GM12872 (cell line): Measurements from ENCODE around the gene DLEC1.

ENCODE experiments used
- TF ChIP-seq, protein P1 (sequence below): IDR thresholded peaks from 3 replicates; pipeline ENCODE4 v1.5.1; 2011; ENCODE audit warnings: low read depth, mild to moderate bottlenecking, low read length, moderate library complexity; ENCODE audit not compliant: insufficient read depth

DLEC1 gene

DNA sequence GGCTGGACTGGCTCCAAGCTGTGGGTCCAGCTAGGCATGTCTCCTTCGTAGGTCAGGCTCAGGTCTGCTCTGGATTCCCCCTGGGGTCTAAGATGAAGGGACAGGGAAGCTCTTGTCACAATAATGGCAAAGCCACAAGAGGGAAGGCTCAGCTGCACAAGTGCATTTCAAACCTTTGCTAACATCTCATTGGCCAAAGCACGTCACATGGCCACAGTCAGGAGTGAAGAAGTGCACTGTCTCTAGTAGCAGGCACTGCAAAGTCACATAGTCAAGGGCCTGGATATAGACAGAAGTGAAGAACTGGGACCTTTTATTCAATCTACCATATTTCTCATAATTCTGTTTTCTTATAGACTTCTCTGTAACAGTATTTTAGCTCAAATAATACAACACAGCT lies 20.1 kb downstream of the DLEC1 start:
- TF ChIP-seq, protein P1, sequence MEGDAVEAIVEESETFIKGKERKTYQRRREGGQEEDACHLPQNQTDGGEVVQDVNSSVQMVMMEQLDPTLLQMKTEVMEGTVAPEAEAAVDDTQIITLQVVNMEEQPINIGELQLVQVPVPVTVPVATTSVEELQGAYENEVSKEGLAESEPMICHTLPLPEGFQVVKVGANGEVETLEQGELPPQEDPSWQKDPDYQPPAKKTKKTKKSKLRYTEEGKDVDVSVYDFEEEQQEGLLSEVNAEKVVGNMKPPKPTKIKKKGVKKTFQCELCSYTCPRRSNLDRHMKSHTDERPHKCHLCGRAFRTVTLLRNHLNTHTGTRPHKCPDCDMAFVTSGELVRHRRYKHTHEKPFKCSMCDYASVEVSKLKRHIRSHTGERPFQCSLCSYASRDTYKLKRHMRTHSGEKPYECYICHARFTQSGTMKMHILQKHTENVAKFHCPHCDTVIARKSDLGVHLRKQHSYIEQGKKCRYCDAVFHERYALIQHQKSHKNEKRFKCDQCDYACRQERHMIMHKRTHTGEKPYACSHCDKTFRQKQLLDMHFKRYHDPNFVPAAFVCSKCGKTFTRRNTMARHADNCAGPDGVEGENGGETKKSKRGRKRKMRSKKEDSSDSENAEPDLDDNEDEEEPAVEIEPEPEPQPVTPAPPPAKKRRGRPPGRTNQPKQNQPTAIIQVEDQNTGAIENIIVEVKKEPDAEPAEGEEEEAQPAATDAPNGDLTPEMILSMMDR = no peak

DNA sequence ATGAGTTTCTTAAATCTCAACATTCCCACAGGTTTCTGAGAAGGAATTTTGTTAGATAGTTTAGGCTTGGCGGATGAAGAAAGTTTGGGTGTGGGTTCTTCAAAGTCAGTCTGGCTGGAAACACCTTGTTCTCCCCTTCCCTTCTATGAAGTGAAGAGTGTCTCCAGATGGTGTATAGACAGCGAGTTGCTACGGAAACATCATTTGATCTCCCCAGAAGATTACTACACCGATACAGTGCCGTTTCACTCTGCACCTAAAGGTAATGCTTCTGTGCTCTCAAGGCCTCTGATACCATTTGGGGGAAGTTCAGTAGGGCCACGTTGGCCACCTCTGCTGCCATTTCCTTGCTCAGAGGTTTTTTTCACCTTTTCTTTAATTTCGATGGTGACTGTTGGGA lies 20.6 kb downstream of the DLEC1 start:
- TF ChIP-seq, protein P1 = no peak

DNA sequence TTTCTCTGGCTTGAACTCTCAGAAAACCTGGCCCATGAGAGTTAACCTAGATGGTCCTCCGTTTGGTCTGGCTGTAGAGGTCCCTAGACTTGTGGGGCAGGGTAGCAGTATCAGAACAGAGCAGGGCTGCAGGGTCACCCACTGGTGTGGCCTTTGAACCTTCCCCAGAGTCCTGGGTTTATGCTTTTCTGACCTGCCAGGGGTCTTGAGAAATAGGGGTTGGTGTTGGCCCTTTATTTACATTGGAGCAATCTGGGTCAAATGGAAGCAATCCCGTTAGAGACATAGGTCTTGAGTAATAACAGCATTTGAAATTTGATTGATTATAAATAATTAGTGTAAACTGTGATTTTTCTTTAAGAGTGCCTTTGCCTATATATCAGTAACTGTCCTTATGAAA lies 23.8 kb downstream of the DLEC1 start:
- TF ChIP-seq, protein P1 = no peak

DNA sequence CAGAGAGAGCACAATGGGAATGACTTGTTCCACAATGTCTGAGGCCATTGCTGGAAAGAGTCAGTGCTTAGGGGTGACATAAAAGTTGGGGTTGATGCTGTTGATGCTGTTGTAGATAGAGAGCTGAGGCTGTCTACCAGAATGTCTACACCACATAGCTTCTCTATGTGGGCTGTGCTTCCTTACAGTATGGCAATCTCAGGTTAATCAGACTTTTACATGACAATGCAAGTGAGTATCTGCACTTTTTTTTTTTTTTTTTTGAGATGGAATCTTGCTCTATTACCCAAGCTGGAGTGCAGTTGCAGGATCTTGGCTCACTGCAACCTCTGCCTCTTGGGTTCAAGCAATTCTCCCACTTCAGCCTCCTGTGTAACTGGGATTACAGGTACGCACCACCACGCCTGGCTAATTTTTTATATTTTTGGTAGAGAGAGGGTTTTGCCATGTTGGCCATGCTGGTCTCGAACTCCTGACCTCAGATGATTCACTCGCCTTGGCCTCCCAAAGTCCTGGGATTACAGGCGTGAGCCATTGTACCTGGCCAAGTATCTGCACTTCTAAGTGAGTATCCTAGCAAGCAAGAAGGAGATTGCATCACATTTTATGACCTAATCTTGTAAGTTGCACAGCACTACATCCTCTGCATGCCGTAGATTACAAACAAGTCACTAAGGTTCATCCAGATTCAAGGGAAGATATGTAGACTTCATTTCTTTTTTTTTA lies 28.7 kb downstream of the DLEC1 start:
- TF ChIP-seq, protein P1 = no peak

DNA sequence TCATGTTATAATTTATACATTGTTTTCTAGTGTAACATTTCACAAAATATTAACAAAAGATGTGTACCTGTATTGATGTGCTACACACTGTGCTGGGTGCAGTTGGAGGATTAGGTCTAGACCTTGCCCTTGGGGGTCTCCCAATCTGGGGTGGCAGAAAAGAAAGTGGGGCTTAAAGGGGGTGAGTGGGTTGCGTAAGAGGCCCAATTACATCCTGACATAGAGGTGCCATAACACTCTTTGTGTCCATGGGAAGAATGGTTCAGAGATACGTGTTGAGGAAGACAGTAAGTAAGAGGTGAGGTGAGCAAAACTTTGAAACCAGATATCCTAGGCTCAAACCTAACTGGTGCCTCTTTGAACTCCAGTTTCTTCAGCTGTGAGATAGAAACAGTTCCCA lies 31.0 kb downstream of the DLEC1 start:
- TF ChIP-seq, protein P1 = no peak

DNA sequence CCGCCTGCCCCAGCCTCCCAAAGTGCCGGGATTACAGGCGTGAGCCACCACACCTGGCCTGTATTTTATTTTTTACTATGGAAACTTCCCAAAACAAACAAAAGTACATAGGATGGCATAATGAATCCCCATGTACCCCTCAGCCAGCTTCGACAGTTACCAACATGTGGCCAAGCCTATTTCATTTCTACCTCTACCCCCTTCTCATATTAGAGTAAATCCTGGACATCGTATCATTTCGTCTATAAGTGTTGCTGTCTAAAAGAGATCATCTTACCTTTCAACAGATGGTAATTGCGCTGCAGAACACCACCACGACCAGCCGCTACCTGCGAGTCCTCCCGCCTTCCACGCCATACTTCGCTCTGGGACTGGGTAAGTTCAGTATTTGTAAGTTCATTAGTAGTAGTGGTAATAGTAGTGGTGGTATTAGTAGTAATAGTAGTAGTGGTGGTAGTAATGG lies 44.9 kb downstream of the DLEC1 start:
- TF ChIP-seq, protein P1 = no peak

DNA sequence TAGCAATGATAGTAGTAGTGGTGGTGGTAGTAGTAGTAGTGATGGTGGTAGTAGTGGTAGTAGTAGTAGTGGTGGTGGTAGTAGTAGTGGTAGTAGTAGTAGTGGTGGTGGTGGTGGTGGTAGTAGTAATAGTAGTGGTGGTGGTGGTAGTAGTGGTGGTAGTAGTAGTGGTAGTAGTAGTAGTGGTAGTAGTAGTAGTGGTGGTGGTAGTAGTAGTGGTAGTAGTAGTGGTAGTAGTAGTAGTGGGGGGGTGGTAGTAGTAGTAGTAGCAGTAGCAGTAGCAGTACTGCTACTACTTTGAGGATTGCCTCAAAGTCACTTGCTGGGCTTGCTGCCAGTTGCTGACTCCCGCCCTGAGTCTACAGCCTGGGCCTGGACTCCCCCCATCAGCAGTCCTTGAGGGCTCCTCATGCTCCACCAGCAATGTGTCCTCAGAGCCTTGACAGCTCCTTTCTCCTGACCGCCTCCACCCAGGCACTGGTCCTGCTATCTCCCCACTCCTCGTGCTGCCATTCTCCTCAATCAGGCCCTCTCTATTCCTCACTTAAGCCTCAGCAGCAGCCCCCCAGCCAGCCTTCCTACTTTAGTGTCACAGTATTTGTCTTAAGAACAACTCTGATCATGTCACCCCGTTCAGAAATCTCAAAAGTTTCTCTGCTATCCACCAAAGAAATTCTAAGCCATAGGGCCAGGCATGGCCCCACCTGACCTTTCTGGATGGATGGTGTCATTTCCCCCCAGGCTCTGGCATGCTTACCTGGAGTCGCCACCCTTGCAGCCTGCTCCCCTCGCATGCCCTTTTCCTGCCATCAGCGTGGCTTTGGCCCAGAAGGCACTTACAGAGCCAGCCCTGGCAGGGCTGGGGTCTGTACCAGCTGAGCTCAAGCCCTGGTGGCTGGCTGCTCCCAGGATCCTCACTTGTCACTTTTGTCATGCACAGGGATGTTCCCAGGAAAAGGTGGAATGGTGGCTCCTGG lies 45.6 kb downstream of the DLEC1 start:
- TF ChIP-seq, protein P1 = no peak
